AG09309 (cell line): ENCODE measurements around the gene ERP44.

Experiments
- DNase-seq: peaks from one replicate; pipeline ENCODE4 v3.0.0-alpha.2; 2010; ENCODE audit warnings: low read depth
- H3K4me3 ChIP-seq: 2 replicates; pipeline ENCODE4 v1.5.1; 2011; ENCODE audit warnings: mild to moderate bottlenecking, low read depth, low read length, moderate library complexity; ENCODE audit not compliant: control insufficient read depth
- TF ChIP-seq, protein P1 (sequence below): IDR thresholded peaks from 2 replicates; pipeline ENCODE4 v1.5.1; 2011; ENCODE audit warnings: mild to moderate bottlenecking, low read depth, low read length, inconsistent platforms; ENCODE audit not compliant: insufficient read depth, control insufficient read depth; ENCODE audit errors: missing control alignments

ERP44 gene

GRCh38 chr9:100129772-100130171, 31.0 kb upstream of the ERP44 start:
- DNase-seq: no peak
- TF ChIP-seq, protein P1, sequence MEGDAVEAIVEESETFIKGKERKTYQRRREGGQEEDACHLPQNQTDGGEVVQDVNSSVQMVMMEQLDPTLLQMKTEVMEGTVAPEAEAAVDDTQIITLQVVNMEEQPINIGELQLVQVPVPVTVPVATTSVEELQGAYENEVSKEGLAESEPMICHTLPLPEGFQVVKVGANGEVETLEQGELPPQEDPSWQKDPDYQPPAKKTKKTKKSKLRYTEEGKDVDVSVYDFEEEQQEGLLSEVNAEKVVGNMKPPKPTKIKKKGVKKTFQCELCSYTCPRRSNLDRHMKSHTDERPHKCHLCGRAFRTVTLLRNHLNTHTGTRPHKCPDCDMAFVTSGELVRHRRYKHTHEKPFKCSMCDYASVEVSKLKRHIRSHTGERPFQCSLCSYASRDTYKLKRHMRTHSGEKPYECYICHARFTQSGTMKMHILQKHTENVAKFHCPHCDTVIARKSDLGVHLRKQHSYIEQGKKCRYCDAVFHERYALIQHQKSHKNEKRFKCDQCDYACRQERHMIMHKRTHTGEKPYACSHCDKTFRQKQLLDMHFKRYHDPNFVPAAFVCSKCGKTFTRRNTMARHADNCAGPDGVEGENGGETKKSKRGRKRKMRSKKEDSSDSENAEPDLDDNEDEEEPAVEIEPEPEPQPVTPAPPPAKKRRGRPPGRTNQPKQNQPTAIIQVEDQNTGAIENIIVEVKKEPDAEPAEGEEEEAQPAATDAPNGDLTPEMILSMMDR: no peak
- no peak overlapping the region for H3K4me3 ChIP-seq

DNA sequence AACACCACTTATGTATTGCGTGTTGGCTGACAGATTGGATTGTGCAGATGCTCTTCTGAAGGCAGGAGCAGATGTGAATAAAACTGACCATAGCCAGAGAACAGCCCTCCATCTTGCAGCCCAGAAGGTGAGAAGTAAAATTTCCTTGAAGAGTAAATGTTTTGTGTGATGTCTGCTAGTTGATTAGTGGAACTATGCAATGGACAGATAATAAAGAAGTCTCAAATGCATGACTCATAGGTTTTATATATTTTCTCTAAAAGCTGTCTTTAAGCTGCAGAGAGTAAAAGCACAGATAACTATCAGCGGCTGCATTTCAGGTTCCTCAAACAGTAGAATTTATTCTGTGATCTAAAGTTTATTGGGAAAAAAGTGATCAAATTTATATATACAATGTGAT, 27.6 kb upstream of the ERP44 start:
- DNase-seq: no peak
- no peak overlapping the region for H3K4me3 ChIP-seq
- TF ChIP-seq, protein P1: no peak

DNA sequence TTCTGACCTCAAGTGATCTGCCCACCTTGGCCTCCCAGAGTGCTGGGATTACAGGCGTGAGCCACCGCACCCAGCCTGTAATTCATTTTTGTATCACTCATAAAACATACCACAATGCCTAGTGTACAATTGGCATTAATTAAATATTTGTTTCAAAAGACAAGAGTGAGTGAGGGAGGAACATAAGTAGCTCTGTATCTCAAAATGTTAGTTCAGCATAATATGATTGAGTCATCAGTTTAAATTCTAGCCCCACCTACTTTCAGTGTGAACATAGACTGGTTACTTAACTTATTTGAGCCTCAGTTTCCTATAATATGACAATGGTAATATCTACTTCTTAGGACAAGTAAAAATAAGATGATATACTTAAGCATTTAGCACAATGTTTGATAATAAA, 27.1 kb upstream of the ERP44 start:
- DNase-seq: no peak
- H3K4me3 ChIP-seq: no peak overlapping the region
- TF ChIP-seq, protein P1: no peak

GRCh38 chr9:100125236-100125635, 26.4 kb upstream of the ERP44 start:
- H3K4me3 ChIP-seq: no peak overlapping the region
- TF ChIP-seq, protein P1: no peak
- DNase-seq: no peak

DNA sequence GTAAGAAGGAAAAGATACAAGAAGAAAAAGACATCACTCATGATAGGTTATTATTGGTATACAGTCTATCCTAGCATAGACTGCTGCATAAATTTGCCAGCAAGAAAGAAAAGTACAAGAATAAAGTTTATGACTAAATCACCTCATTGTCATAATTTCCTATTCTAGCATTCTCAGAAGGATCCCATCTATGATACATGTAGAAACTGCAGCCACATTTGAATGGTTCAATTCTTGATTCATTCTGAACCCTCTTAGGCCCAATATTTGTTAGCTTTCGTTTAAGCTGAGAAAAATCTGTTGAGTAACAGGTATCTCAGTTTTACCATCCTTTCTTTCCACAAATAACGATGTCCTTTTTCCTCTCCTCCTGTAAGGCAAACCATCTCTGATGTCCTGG, 21.5 kb upstream of the ERP44 start:
- no peak for DNase-seq
- no peak overlapping the region for H3K4me3 ChIP-seq
- TF ChIP-seq, protein P1: no peak

DNA sequence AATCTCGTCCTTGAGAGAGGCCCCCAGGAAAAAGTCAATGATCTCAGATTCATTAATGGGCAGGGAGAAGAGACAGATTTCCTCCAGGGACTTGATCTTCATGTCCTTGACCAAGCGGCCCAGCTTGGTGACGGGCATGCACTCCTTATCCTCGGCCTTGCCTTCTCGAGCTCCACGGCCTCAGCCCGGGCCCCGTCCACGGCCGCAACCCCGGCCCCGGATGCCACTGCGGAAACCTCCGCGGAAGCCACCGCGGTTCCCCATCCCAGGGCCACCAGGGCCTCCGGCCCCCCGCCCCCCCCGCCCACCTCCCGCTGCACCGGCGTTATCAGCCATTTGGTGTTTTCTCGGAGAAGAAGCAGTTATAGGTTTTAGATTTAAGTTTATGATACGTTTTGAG, 18.5 kb upstream of the ERP44 start:
- TF ChIP-seq, protein P1: no peak
- no peak overlapping the region for H3K4me3 ChIP-seq
- DNase-seq: no peak
